HCT116 (cell line): ENCODE data around the gene SLC10A2. TPM values are rescaled to one million over a fixed set of nuclear protein-coding genes. Genes with fewer than 3 reads are reported as not detected.

Source experiments
- ATAC-seq: fragments of 200-7000 bp; cut with Tn5 transposase; 2 replicates; pipeline ENCODE4 v1.9.1; 2020; ENCODE audit warnings: mild to moderate bottlenecking, moderate library complexity
- Bru-seq: library from RNA; stranded (reverse); fragments of 400-500 nt; gene quantifications from one replicate; lab custom pipeline; 2021; lab: Mats Ljungman, UMichigan
- BruChase-seq, 2 experiments: library from RNA; stranded (reverse); fragments of 400-500 nt; gene quantifications; one replicate each; lab custom pipeline; 2021; lab: Mats Ljungman, UMichigan
- BruUV-seq: library from RNA; stranded (reverse); fragments of 400-500 nt; replicated peaks from 2 replicates; lab custom pipeline; 2021; lab: Mats Ljungman, UMichigan
- CTCF ChIA-PET: fragments of 300-600 bp; sonication (Branson Sonifier 250); formaldehyde crosslinking; loops from one replicate; lab custom pipeline; 2021; ENCODE audit warnings: antibody characterized with exemption; lab: Charles Lee
- POLR2A ChIA-PET: fragments of 300-600, 350-600 bp; sonication (Branson Sonifier 250); formaldehyde crosslinking; loops from one replicate; lab custom pipeline; 2021; ENCODE audit warnings: antibody characterized with exemption; lab: Charles Lee
- RAD21 ChIA-PET, 2 experiments: fragments of 300-600 bp; sonication (Branson Sonifier 250); formaldehyde crosslinking; loops; one replicate each; lab custom pipeline; 2023; ENCODE audit warnings: low total read pairs in 2 of 2; ENCODE audit not compliant: uncharacterized antibody in 2 of 2, unreplicated experiment in 2 of 2, low non-redundant PET in 1 of 2; lab: Charles Lee
- DNase-seq: peaks from one replicate; pipeline ENCODE4 v3.0.0-alpha.2; 2010; ENCODE audit warnings: low read depth, low spot score
- H2AFZ ChIP-seq: fragments of 200-600 bp; shearing (Covaris generic), sonication (generic); 2 replicates; pipeline ENCODE4 v1.6.1; 2017; ENCODE audit warnings: low read depth, mixed run types, mixed read lengths, antibody characterized with exemption, low read length; ENCODE audit not compliant: poor library complexity, severe bottlenecking
- H3K27ac ChIP-seq: 2 replicates; pipeline ENCODE4 v1.5.1; 2012; ENCODE audit warnings: low read depth, low read length
- H3K27me3 ChIP-seq: fragments of 200-600 bp; sonication (generic); 2 replicates; pipeline ENCODE4 v1.6.1; 2016; ENCODE audit warnings: mixed run types, low read length, mixed read lengths; ENCODE audit not compliant: insufficient read depth
- H3K36me3 ChIP-seq, 2 experiments: fragments of 200-500 bp in 1 of 2; fragments of 200-600 bp in 1 of 2; sonication (Bioruptor generic) in 1 of 2; sonication (generic) in 1 of 2; 2 replicates each; pipeline versions ENCODE4 v1.5.1 to v1.6.1; 2014 to 2016; ENCODE audit warnings: low read length in 2 of 2, inconsistent platforms in 1 of 2, mixed read lengths in 1 of 2, mixed run types in 1 of 2; ENCODE audit not compliant: insufficient read depth in 2 of 2, control insufficient read depth in 1 of 2
- H3K4me1 ChIP-seq, 2 experiments: fragments of 200-600 bp in 1 of 2; sonication (generic) in 1 of 2; 2 replicates each; pipeline versions ENCODE4 v1.5.1 to v1.6.1; 2012 to 2017; ENCODE audit warnings: low read length in 2 of 2, inconsistent platforms in 1 of 2, mild to moderate bottlenecking in 1 of 2, mixed read lengths in 1 of 2, mixed run types in 1 of 2, moderate library complexity in 1 of 2; ENCODE audit not compliant: insufficient read depth in 2 of 2, control insufficient read depth in 1 of 2
- H3K4me2 ChIP-seq: fragments of 200-600 bp; sonication (generic); 2 replicates; pipeline ENCODE4 v1.6.1; 2017; ENCODE audit warnings: mixed run types, low read length, mixed read lengths
- H3K4me3 ChIP-seq, 2 experiments: fragments of 200-600 bp in 1 of 2; sonication (generic) in 1 of 2; replicated peaks in 1 of 2; 2 replicates each; pipeline ENCODE4 v1.5.1; 2011 to 2016; ENCODE audit warnings: low read length in 2 of 2, control low read depth in 1 of 2, low read depth in 1 of 2, mild to moderate bottlenecking in 1 of 2, mixed read lengths in 1 of 2, mixed run types in 1 of 2
- H3K79me2 ChIP-seq: fragments of 200-600 bp; sonication (generic); 2 replicates; pipeline ENCODE4 v1.6.1; 2017; ENCODE audit warnings: mild to moderate bottlenecking, mixed run types, low read length, moderate library complexity, mixed read lengths; ENCODE audit not compliant: insufficient read depth
- H3K9ac ChIP-seq: fragments of 200-600 bp; sonication (generic); 2 replicates; pipeline ENCODE4 v1.6.1; 2016; ENCODE audit warnings: low read length, mixed read lengths
- H3K9me2 ChIP-seq: fragments of 200-600 bp; sonication (generic), shearing (Covaris generic); 2 replicates; pipeline ENCODE4 v1.6.1; 2017; ENCODE audit warnings: mixed run types, mild to moderate bottlenecking, moderate library complexity; ENCODE audit not compliant: insufficient read depth
- H3K9me3 ChIP-seq, 2 experiments: fragments of 200-500 bp in 1 of 2; fragments of 200-600 bp in 1 of 2; sonication (Bioruptor generic) in 1 of 2; sonication (generic) in 1 of 2; 2 replicates each; pipeline ENCODE4 v1.6.1; 2014 to 2017; ENCODE audit warnings: low read length in 2 of 2, mixed read lengths in 2 of 2, inconsistent platforms in 1 of 2, low read depth in 1 of 2, mild to moderate bottlenecking in 1 of 2, mixed run types in 1 of 2, moderate library complexity in 1 of 2; ENCODE audit not compliant: control insufficient read depth in 1 of 2, insufficient read depth in 1 of 2
- H4K20me1 ChIP-seq: fragments of 200-600 bp; sonication (generic), shearing (Covaris generic); 2 replicates; pipeline ENCODE4 v1.6.1; 2017; ENCODE audit warnings: mixed run types, mild to moderate bottlenecking, moderate library complexity; ENCODE audit not compliant: insufficient read depth
- CBX3 ChIP-seq: IDR thresholded peaks from 2 replicates; pipeline ENCODE4 v1.6.1; 2012; ENCODE audit warnings: low read depth
- CEBPB ChIP-seq: IDR thresholded peaks from 2 replicates; pipeline ENCODE4 v1.6.1; 2012; ENCODE audit warnings: low read depth
- CTCF ChIP-seq, 3 experiments: fragments of 200-600 bp in 1 of 3; sonication (generic) in 1 of 3; IDR thresholded peaks in 2 of 3; conservative IDR thresholded peaks in 1 of 3; 2 replicates each; pipeline ENCODE4 v1.5.1; 2012 to 2017; ENCODE audit warnings: low read depth in 2 of 3, low read length in 2 of 3, antibody characterized with exemption in 1 of 3, borderline replicate concordance in 1 of 3, control low read depth in 1 of 3, mild to moderate bottlenecking in 1 of 3, mixed read lengths in 1 of 3, mixed run types in 1 of 3, moderate library complexity in 1 of 3; ENCODE audit not compliant: insufficient read depth in 1 of 3
- EZH2phosphoT487 ChIP-seq: fragments of 200-600 bp; IDR thresholded peaks from 2 replicates; pipeline ENCODE4 v1.6.1; 2018; ENCODE audit warnings: antibody characterized with exemption, borderline replicate concordance
- JUND ChIP-seq: IDR thresholded peaks from 2 replicates; pipeline ENCODE4 v1.6.1; 2012
- MAX ChIP-seq: IDR thresholded peaks from 2 replicates; pipeline ENCODE4 v1.6.1; 2012
- POLR2A ChIP-seq: IDR thresholded peaks from 2 replicates; pipeline ENCODE4 v1.7.0; 2011; ENCODE audit warnings: borderline replicate concordance; ENCODE audit not compliant: insufficient read depth, insufficient read length; ENCODE audit errors: extremely low read depth
- RAD21 ChIP-seq: IDR thresholded peaks from 2 replicates; pipeline ENCODE4 v1.6.1; 2012; ENCODE audit warnings: low read depth, mild to moderate bottlenecking
- REST ChIP-seq: IDR thresholded peaks from 2 replicates; pipeline ENCODE4 v1.6.1; 2012; ENCODE audit warnings: low read depth
- SIN3A ChIP-seq: IDR thresholded peaks from 2 replicates; pipeline ENCODE4 v1.6.1; 2012; ENCODE audit warnings: low read depth
- YY1 ChIP-seq: IDR thresholded peaks from 2 replicates; pipeline ENCODE4 v1.6.1; 2011; ENCODE audit warnings: low read length, low read depth, moderate library complexity, mild to moderate bottlenecking; ENCODE audit not compliant: insufficient replicate concordance; ENCODE audit errors: extremely low read depth
- intact Hi-C: fragments of 100-400 bp; cut with micrococcal nuclease; formaldehyde crosslinking; loops from 2 replicates; pipeline ENCODE4 v1.10.0; 2022
- long read RNA-seq: library from polyadenylated mRNA; unstranded; transcript quantifications from one replicate; pipeline ENCODE4 v2.0.0, GENCODE V29; 2021; ENCODE audit not compliant: unreplicated experiment
- polyA plus RNA-seq: library from polyadenylated mRNA; unstranded; fragments of >200 nt; gene quantifications from 2 replicates; pipeline ENCODE4 v1.2.1, GENCODE V29; 2012; ENCODE audit warnings: missing spikeins
- total RNA-seq: library from RNA; stranded (reverse); gene quantifications from one replicate; pipeline ENCODE4 v1.2.1, GENCODE V29; 2021; ENCODE audit not compliant: unreplicated experiment

SLC10A2 gene
- total RNA-seq (not detected), Bru-seq, nascent RNA (percentile 4 among the genes with signal in this experiment), BruChase-seq, experiment 1, labeled RNA remaining after a 6-hour chase (not detected), BruChase-seq, experiment 2, labeled RNA remaining after a 2-hour chase (not detected)
- polyA plus RNA-seq: not detected in 2 replicates
- long read RNA-seq: 0 reads

GRCh38 chr13:103066079-103066780 is at the start of gene SLC10A2:
Gene SLC10A2 (minus strand): TSS chr13:103066417. CDS start chr13:103066249, 168 bp downstream.
- H3K4me3 ChIP-seq: no peak within 1 kb of the TSS
- ATAC-seq: no peak
- POLR2A ChIA-PET: no interaction called here
- peaks cover 5% of the 10 kb centered on the region; the same call in 1 of the 2 replicates for H3K27me3 ChIP-seq
- no peaks in the 10 kb centered on the region for H3K36me3 ChIP-seq
- H3K9me3 ChIP-seq: no peaks in the 10 kb centered on the region
- DNase-seq: no peak
- CTCF ChIA-PET: no interaction called here
- H3K4me1 ChIP-seq: no peaks in the 10 kb centered on the region
- H3K4me2 ChIP-seq: no peak within 1 kb of the TSS
- no peak within 1 kb of the TSS for H3K27ac ChIP-seq
- H4K20me1 ChIP-seq: no peaks in the 10 kb centered on the region
- no TSS peak for BruUV-seq
- H3K9ac ChIP-seq: no peak within 1 kb of the TSS
- H3K79me2 ChIP-seq: no peaks in the 10 kb centered on the region
- intact Hi-C loops: no loop called here
- TF ChIP-seq CTCF (IDR thresholded peaks at IDR 0.05 in 2 of 3, conservative IDR thresholded peaks at IDR 0.05 in 1 of 3; ENCODE audit: borderline replicate concordance in 1 of 3, insufficient read depth in 1 of 3, low read depth in 2 of 3, low read length in 2 of 3) (no peak), POLR2A (no peak), SIN3A (no peak), CBX3 (no peak)
- RAD21 ChIA-PET: no interaction called here
- H2AFZ ChIP-seq: no peak within 1 kb of the TSS
- H3K9me2 ChIP-seq: no peaks in the 10 kb centered on the region

GRCh38 chr13:103107580-103107979 is 41.4 kb upstream of the SLC10A2 start:
- ChIA-PET RAD21 (no interaction called here), CTCF (no interaction called here), POLR2A (no interaction called here)
- H2AFZ ChIP-seq: no peak overlapping the region
- intact Hi-C loops: no loop called here
- H3K79me2 ChIP-seq: no peaks in the 10 kb centered on the region
- H3K4me3 ChIP-seq: no peak overlapping the region
- no peaks in the 10 kb centered on the region for H4K20me1 ChIP-seq
- DNase-seq (no peak), ATAC-seq (no peak)
- H3K9me3 ChIP-seq: no peaks in the 10 kb centered on the region
- no peaks in the 10 kb centered on the region for H3K9me2 ChIP-seq
- BruUV-seq: no TSS peak
- H3K27ac ChIP-seq: no peak overlapping the region
- no peaks in the 10 kb centered on the region for H3K36me3 ChIP-seq
- no peaks in the 10 kb centered on the region; the same call in 1 of the 2 replicates for H3K27me3 ChIP-seq
- no peak overlapping the region for H3K4me2 ChIP-seq
- H3K4me1 ChIP-seq: no peaks in the 10 kb centered on the region
- no peak overlapping the region for H3K9ac ChIP-seq
- TF ChIP-seq CEBPB (no peak), RAD21 (no peak), MAX (no peak), YY1 (no peak), EZH2phosphoT487 (no peak), JUND (no peak), REST (no peak)
